A549 (cell line): ENCODE measurements around the gene CX3CR1. TPM values are rescaled to one million over a fixed set of nuclear protein-coding genes. Genes with fewer than 3 reads are reported as not detected.

Experiments used
- ATAC-seq, 2 experiments: fragments of 200-7000 bp in 1 of 2; fragments of >200 bp in 1 of 2; cut with Nextera tagmentation in 1 of 2; cut with Tn5 transposase in 1 of 2; 3 replicates each; pipeline versions ENCODE4 v1.8.0 to v1.9.1; 2018 to 2020; ENCODE audit warnings: mild to moderate bottlenecking in 1 of 2, moderate library complexity in 1 of 2
- CTCF ChIA-PET: fragments of 300-600 bp; sonication (Branson Sonifier 250); formaldehyde crosslinking; extraction: SDS; loops from one replicate; lab custom pipeline; 2021; ENCODE audit warnings: antibody characterized with exemption, inconsistent platforms; lab: Yijun Ruan, JAX
- POLR2A ChIA-PET: fragments of 350-600 bp; formaldehyde crosslinking; extraction: SDS; loops from one replicate; lab custom pipeline; 2021; ENCODE audit warnings: antibody characterized with exemption, inconsistent platforms; lab: Yijun Ruan, JAX
- DNase-seq, 2 experiments: peaks; one replicate each; pipeline versions ENCODE4 v3.0.0 to v3.0.0-alpha.2; 2011 to 2016; ENCODE audit warnings: low read depth in 1 of 2, low spot score in 1 of 2
- FAIRE-seq: peaks from 2 replicates; lab custom pipeline; 2011; peaks lifted over from hg19 to GRCh38; lab: Jason Lieb, UNC
- H3K27ac ChIP-seq, 2 experiments: fragments of >200 bp; sonication (Bioruptor Twin); formaldehyde crosslinking; 3 replicates each; pipeline ENCODE4 v1.5.1; 2016 to 2017
- H3K4me1 ChIP-seq: fragments of >200 bp; sonication (Bioruptor Twin); formaldehyde crosslinking; 3 replicates; pipeline ENCODE4 v1.6.1; 2016
- H3K4me2 ChIP-seq: fragments of >200 bp; sonication (Bioruptor Twin); formaldehyde crosslinking; 3 replicates; pipeline ENCODE4 v1.6.1; 2016
- H3K4me3 ChIP-seq: fragments of >200 bp; sonication (Bioruptor Twin); formaldehyde crosslinking; 3 replicates; pipeline ENCODE4 v1.5.1; 2016
- H3K9me3 ChIP-seq: fragments of >200 bp; sonication (Bioruptor Twin); formaldehyde crosslinking; 3 replicates; pipeline ENCODE4 v1.6.1; 2016
- CBX2 ChIP-seq: fragments of 200-600 bp; sonication (generic); IDR thresholded peaks from 2 replicates; pipeline ENCODE4 v1.6.1; 2016; ENCODE audit warnings: low read depth, mild to moderate bottlenecking, borderline replicate concordance
- CHD2 ChIP-seq: fragments of 150-350 bp; IDR thresholded peaks from 2 replicates; pipeline ENCODE4 v1.6.1; 2014; ENCODE audit warnings: low read length; ENCODE audit not compliant: partially characterized antibody
- EHMT2 ChIP-seq: fragments of 200-600 bp; sonication (generic); IDR thresholded peaks from 2 replicates; pipeline ENCODE4 v1.6.1; 2016; ENCODE audit warnings: antibody characterized with exemption, low read depth, mild to moderate bottlenecking, moderate library complexity
- FOSB ChIP-seq: fragments of 250-450 bp; sonication (Bioruptor Pico); IDR thresholded peaks from 2 replicates; pipeline ENCODE4 v1.5.0; 2020; ENCODE audit warnings: mild to moderate bottlenecking, moderate library complexity
- HDAC2 ChIP-seq: fragments of 200-600 bp; sonication (generic); IDR thresholded peaks from 2 replicates; pipeline ENCODE4 v1.6.1; 2016
- KDM1A ChIP-seq: fragments of 200-600 bp; sonication (generic); IDR thresholded peaks from 2 replicates; pipeline ENCODE4 v1.6.1; 2016; ENCODE audit warnings: low read depth, mild to moderate bottlenecking
- MAZ ChIP-seq: fragments of 150-350 bp; IDR thresholded peaks from 2 replicates; pipeline ENCODE4 v1.6.1; 2014; ENCODE audit warnings: antibody characterized with exemption, low read depth, low read length, borderline replicate concordance
- MYC ChIP-seq: IDR thresholded peaks from 2 replicates; pipeline ENCODE4 v1.6.1; 2012; ENCODE audit warnings: mild to moderate bottlenecking, inconsistent platforms, low read length, improper control_type of control experiment, borderline replicate concordance
- NFE2L2 ChIP-seq: fragments of 150-350 bp; conservative IDR thresholded peaks from 2 replicates; pipeline ENCODE4 v1.6.1; 2014; ENCODE audit warnings: low read length
- NPAS2 ChIP-seq: fragments of 250-450 bp; sonication (Bioruptor Pico); IDR thresholded peaks from 2 replicates; pipeline ENCODE4 v1.8.0; 2022; ENCODE audit warnings: mild to moderate bottlenecking, moderate library complexity, borderline replicate concordance
- POLR2A ChIP-seq: IDR thresholded peaks from 2 replicates; pipeline ENCODE4 v1.6.1; 2012; ENCODE audit warnings: mild to moderate bottlenecking, low read length
- POLR2AphosphoS2 ChIP-seq: conservative IDR thresholded peaks from 2 replicates; pipeline ENCODE4 v1.6.1; 2012; ENCODE audit warnings: low read length, improper control_type of control experiment, inconsistent platforms
- RAD21 ChIP-seq, 2 experiments: fragments of >200 bp in 1 of 2; sonication (Bioruptor Twin) in 1 of 2; formaldehyde crosslinking in 1 of 2; IDR thresholded peaks in 1 of 2; conservative IDR thresholded peaks in 1 of 2; 2 replicates in 1 of 2; 3 replicates in 1 of 2; pipeline ENCODE4 v1.6.1; 2012 to 2018; ENCODE audit warnings: inconsistent platforms in 1 of 2
- TFCP2L1 ChIP-seq: fragments of 250-450 bp; sonication (Bioruptor Pico); IDR thresholded peaks from 2 replicates; pipeline ENCODE4 v1.5.0; 2021; ENCODE audit warnings: mild to moderate bottlenecking
- ZFP36 ChIP-seq: fragments of 450-650 bp; IDR thresholded peaks from 2 replicates; pipeline ENCODE4 v1.6.1; 2014; ENCODE audit warnings: borderline replicate concordance; ENCODE audit not compliant: partially characterized antibody
- ZSCAN20 ChIP-seq: fragments of 250-450 bp; sonication (Bioruptor Pico); IDR thresholded peaks from 2 replicates; pipeline ENCODE4 v1.8.0; 2022; ENCODE audit warnings: mild to moderate bottlenecking, moderate library complexity
- WGBS: methylation state at CpG from one replicate; pipeline ENCODE4 v1.1.6; 2017; ENCODE audit errors: missing lambda C conversion rate; 5-methylcytosine and 5-hydroxymethylcytosine counted together
- polyA plus RNA-seq, 4 experiments: library from polyadenylated mRNA; depleted of rRNA in 3 of 4; stranded (reverse); fragments of >200 nt; fragmentation: RNase III in 1 of 4; extraction: RNeasy Plus Mini Kit Qiagen cat#74134 plus additional on column Dnase treatment in 1 of 4; gene quantifications; 2 replicates in 3 of 4; 3 replicates in 1 of 4; pipeline ENCODE4 v1.2.3, GENCODE V29; 2011 to 2017
- TF ChIP-seq, protein P1 (sequence below): fragments of >200 bp; sonication (Bioruptor Twin); formaldehyde crosslinking; IDR thresholded peaks from 3 replicates; pipeline ENCODE4 v1.6.1; 2016
- TF ChIP-seq, protein P2 (sequence below): fragments of 250-450 bp; sonication (Bioruptor Pico); IDR thresholded peaks from 2 replicates; pipeline ENCODE4 v1.5.0; 2020; ENCODE audit warnings: low read depth, mild to moderate bottlenecking, moderate library complexity
- TF ChIP-seq, protein P3 (sequence below): fragments of 250-450 bp; sonication (Bioruptor Pico); IDR thresholded peaks from 2 replicates; pipeline ENCODE4 v1.5.0; 2021; ENCODE audit warnings: mild to moderate bottlenecking, moderate library complexity, borderline replicate concordance

Gene CX3CR1
- polyA plus RNA-seq, 2 of the 4 experiments (the other 2 are of a cell fraction): 0.06 to 0.14 TPM

DNA sequence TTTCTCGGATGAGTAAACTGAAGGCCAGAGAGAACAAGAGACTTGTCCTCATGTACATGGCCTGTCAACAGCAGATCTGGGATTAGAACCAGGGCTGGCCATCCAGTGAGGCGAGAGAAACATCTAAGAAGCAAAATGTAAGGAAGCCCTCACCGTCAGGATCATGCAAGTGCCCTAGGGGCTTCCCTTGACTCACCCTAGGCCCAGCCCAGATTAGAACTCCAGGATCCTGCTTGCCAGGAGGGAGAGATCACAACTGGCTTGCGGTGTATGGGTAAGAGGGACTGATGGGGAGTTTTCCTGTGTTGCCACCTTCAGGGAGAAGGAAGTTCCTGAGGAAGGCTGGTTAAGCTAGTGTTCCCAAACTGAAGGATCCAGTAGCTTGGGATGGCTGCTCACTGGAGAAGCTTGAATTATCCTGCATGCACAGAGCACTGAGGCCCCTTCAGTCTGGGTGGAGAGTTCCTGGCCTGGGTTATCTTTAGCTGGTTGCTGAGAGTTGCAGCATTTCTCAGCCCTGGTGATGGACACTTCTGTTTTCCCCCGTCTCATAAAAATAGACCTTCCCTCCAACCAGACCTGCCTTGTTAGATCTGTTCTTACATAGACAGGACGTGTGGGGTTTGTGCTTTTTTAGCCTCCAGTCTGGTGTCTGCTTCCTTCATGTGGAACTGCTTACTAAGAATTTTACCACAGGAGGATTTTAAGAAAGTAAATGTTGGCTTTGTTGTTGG is 59.3 kb downstream of the CX3CR1 start:
- TF ChIP-seq, protein P1, sequence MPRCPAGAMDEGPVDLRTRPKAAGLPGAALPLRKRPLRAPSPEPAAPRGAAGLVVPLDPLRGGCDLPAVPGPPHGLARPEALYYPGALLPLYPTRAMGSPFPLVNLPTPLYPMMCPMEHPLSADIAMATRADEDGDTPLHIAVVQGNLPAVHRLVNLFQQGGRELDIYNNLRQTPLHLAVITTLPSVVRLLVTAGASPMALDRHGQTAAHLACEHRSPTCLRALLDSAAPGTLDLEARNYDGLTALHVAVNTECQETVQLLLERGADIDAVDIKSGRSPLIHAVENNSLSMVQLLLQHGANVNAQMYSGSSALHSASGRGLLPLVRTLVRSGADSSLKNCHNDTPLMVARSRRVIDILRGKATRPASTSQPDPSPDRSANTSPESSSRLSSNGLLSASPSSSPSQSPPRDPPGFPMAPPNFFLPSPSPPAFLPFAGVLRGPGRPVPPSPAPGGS: no peak
- TF ChIP-seq KDM1A: no peak
- TF ChIP-seq, all 56 proteins: peak for 0
- ChIA-PET POLR2A (no interaction called here), CTCF (interaction anchor here (0.6 to 1.2 kb wide), 3 partner anchors 10 to 94 kb away, joined by 3 to 5 read pairs (median 3); no protein-coding TSS in a partner anchor)
- 17% methylated on average over 6 of the region's 6 CpGs for WGBS
- no peaks in the 10 kb centered on the region for H3K9me3 ChIP-seq
- H3K4me1 ChIP-seq: no peaks in the 10 kb centered on the region
- DNase-seq: no peak
- H3K4me2 ChIP-seq: no peak overlapping the region
- H3K4me3 ChIP-seq: no peak overlapping the region
- no peak for FAIRE-seq
- no peak overlapping the region for H3K27ac ChIP-seq
- ATAC-seq: no peak

DNA sequence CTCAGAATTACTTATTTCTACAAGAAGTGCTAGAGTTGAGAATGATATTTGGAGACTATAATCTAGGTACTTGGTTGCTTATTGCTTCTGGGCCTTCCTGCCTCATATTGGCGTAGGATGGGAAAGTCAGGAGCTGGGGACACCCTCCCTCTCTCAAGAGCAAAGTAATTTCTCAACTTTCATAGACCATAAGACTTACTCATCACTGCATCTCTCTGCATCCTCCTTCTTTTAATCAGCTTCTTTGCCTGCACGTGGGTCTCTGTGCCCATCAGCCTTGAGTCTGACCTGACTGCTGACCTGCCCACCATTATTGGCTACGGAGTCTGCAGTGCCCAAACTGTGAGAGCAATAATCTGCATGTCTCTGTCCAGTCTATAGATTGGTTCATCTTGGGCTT is 60.1 kb downstream of the CX3CR1 start:
- no peak for ATAC-seq
- CTCF ChIA-PET: interaction anchor here (1.2 kb wide), 1 partner anchor 69 kb away, joined by 5 read pairs; no protein-coding TSS in a partner anchor
- H3K4me1 ChIP-seq: no peaks in the 10 kb centered on the region
- POLR2A ChIA-PET: no interaction called here
- no peak overlapping the region for H3K4me3 ChIP-seq
- DNase-seq: no peak
- no peak overlapping the region for H3K4me2 ChIP-seq
- WGBS: 14% methylated on average over 3 of the region's 3 CpGs
- H3K9me3 ChIP-seq: no peaks in the 10 kb centered on the region
- FAIRE-seq: no peak
- no peak for TF ChIP-seq MYC
- TF ChIP-seq ZFP36: no peak
- no peak for TF ChIP-seq MAZ
- no peak for TF ChIP-seq HDAC2
- no peak for TF ChIP-seq FOSB (CRISPR knock-in tag)
- TF ChIP-seq POLR2AphosphoS2: no peak
- no peak for TF ChIP-seq CBX2
- TF ChIP-seq NFE2L2: no peak
- TF ChIP-seq RAD21 (conservative IDR thresholded peaks at IDR 0.05 in 1 of 2, IDR thresholded peaks at IDR 0.05 in 1 of 2): no peak
- TF ChIP-seq ZSCAN20 (CRISPR knock-in tag): no peak
- no peak for TF ChIP-seq CHD2
- no peak for TF ChIP-seq TFCP2L1 (CRISPR knock-in tag)
- TF ChIP-seq, protein P2, sequence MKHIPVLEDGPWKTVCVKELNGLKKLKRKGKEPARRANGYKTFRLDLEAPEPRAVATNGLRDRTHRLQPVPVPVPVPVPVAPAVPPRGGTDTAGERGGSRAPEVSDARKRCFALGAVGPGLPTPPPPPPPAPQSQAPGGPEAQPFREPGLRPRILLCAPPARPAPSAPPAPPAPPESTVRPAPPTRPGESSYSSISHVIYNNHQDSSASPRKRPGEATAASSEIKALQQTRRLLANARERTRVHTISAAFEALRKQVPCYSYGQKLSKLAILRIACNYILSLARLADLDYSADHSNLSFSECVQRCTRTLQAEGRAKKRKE (CRISPR knock-in tag): no peak
- no peak for TF ChIP-seq POLR2A
- TF ChIP-seq EHMT2: no peak
- TF ChIP-seq, protein P3, sequence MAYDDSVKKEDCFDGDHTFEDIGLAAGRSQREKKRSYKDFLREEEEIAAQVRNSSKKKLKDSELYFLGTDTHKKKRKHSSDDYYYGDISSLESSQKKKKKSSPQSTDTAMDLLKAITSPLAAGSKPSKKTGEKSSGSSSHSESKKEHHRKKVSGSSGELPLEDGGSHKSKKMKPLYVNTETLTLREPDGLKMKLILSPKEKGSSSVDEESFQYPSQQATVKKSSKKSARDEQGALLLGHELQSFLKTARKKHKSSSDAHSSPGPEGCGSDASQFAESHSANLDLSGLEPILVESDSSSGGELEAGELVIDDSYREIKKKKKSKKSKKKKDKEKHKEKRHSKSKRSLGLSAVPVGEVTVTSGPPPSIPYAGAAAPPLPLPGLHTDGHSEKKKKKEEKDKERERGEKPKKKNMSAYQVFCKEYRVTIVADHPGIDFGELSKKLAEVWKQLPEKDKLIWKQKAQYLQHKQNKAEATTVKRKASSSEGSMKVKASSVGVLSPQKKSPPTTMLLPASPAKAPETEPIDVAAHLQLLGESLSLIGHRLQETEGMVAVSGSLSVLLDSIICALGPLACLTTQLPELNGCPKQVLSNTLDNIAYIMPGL (CRISPR knock-in tag): no peak
- TF ChIP-seq NPAS2 (CRISPR knock-in tag): no peak
- no peak overlapping the region for H3K27ac ChIP-seq
